Endothelial cell of umbilical vein (primary cell): ENCODE data around the gene RAB25. TPM values are rescaled to one million over a fixed set of nuclear protein-coding genes. Genes with fewer than 3 reads are reported as not detected.

Experiments used
- BruUV-seq: library from RNA; stranded (reverse); fragments of 400-500 nt; replicated peaks from 2 replicates; lab custom pipeline; 2021; lab: Mats Ljungman, UMichigan
- CTCF ChIA-PET: fragments of 300-600, 350-600 bp; sonication (Branson Sonifier 250); formaldehyde crosslinking; loops from one replicate; lab custom pipeline; 2021; ENCODE audit warnings: antibody characterized with exemption, inconsistent platforms; lab: Charles Lee
- POLR2A ChIA-PET: fragments of 300-600, 350-600 bp; sonication (Branson Sonifier 250); formaldehyde crosslinking; loops from one replicate; lab custom pipeline; 2021; ENCODE audit warnings: antibody characterized with exemption, inconsistent platforms; lab: Charles Lee
- DNase-seq: peaks from one replicate; pipeline ENCODE4 v3.0.0-alpha.2; 2011; ENCODE audit warnings: low read depth, low spot score
- FAIRE-seq: peaks from 2 replicates; lab custom pipeline; 2011; peaks lifted over from hg19 to GRCh38; lab: Jason Lieb, UNC
- H2AFZ ChIP-seq: 2 replicates; pipeline ENCODE4 v1.6.0; 2012; ENCODE audit warnings: low read depth, low read length, control low read depth, inconsistent platforms
- H3K27ac ChIP-seq: 2 replicates; pipeline ENCODE4 v1.5.1; 2011; ENCODE audit warnings: low read depth, mild to moderate bottlenecking, control low read depth, low read length, moderate library complexity; ENCODE audit not compliant: insufficient read depth
- H3K27me3 ChIP-seq, 2 experiments: 2 replicates each; pipeline versions ENCODE4 v1.6.0 to v1.6.1; 2011; ENCODE audit warnings: low read length in 2 of 2, mixed read lengths in 1 of 2; ENCODE audit not compliant: control insufficient read depth in 2 of 2, insufficient read depth in 2 of 2
- H3K36me3 ChIP-seq, 2 experiments: 2 replicates in 1 of 2; 3 replicates in 1 of 2; pipeline ENCODE4 v1.5.1; 2011; ENCODE audit warnings: low read length in 2 of 2, mild to moderate bottlenecking in 1 of 2, moderate library complexity in 1 of 2; ENCODE audit not compliant: control insufficient read depth in 2 of 2, insufficient read depth in 2 of 2; ENCODE audit errors: extremely low read depth in 1 of 2
- H3K4me1 ChIP-seq: 3 replicates; pipeline ENCODE4 v1.5.1; 2011; ENCODE audit warnings: mild to moderate bottlenecking, low read length; ENCODE audit not compliant: control insufficient read depth, insufficient read depth; ENCODE audit errors: extremely low read depth
- H3K4me2 ChIP-seq: 2 replicates; pipeline ENCODE4 v1.6.1; 2011; ENCODE audit warnings: low read length, control low read depth, mixed read lengths; ENCODE audit not compliant: insufficient read depth
- H3K4me3 ChIP-seq, 3 experiments: fragments of 200-600 bp in 1 of 3; sonication (generic), shearing (Covaris generic) in 1 of 3; replicated peaks in 1 of 3; 2 replicates each; pipeline ENCODE4 v1.5.1; 2011 to 2016; ENCODE audit warnings: control low read depth in 3 of 3, low read length in 3 of 3, mild to moderate bottlenecking in 2 of 3, inconsistent platforms in 1 of 3, low read depth in 1 of 3, moderate library complexity in 1 of 3; ENCODE audit not compliant: insufficient read depth in 1 of 3
- H3K79me2 ChIP-seq: 2 replicates; pipeline ENCODE4 v1.6.0; 2012; ENCODE audit warnings: low read length, inconsistent platforms; ENCODE audit not compliant: control insufficient read depth, insufficient read depth
- H3K9ac ChIP-seq: replicated peaks from 2 replicates; pipeline ENCODE3; 2011; ENCODE audit warnings: low read length, control low read depth; ENCODE audit not compliant: insufficient read depth; ENCODE audit errors: extremely low read depth
- H3K9me1 ChIP-seq: replicated peaks from 3 replicates; pipeline ENCODE4 v1.6.0; 2011; ENCODE audit warnings: mild to moderate bottlenecking, low read length; ENCODE audit not compliant: control insufficient read depth, insufficient read depth; ENCODE audit errors: extremely low read depth
- H3K9me3 ChIP-seq: replicated peaks from 2 replicates; pipeline ENCODE4 v1.5.1; 2012; ENCODE audit warnings: low read length, inconsistent platforms; ENCODE audit not compliant: control insufficient read depth, insufficient read depth
- H4K20me1 ChIP-seq: replicated peaks from 2 replicates; pipeline ENCODE3; 2011; ENCODE audit warnings: mild to moderate bottlenecking, low read length; ENCODE audit not compliant: control insufficient read depth, insufficient read depth; ENCODE audit errors: extremely low read depth
- CTCF ChIP-seq, 2 donors: IDR thresholded peaks; 1 replicate in 1 of 2; 2 replicates in 1 of 2; pipeline ENCODE4 v1.5.1; 2011; ENCODE audit warnings: low read length in 2 of 2, mild to moderate bottlenecking in 2 of 2, moderate library complexity in 2 of 2, control low read depth in 1 of 2, inconsistent platforms in 1 of 2, low read depth in 1 of 2; ENCODE audit not compliant: insufficient read depth in 1 of 2; ENCODE audit errors: extremely low read depth in 1 of 2
- EZH2 ChIP-seq: IDR thresholded peaks from 2 replicates; pipeline ENCODE4 v1.6.1; 2012; ENCODE audit warnings: borderline replicate concordance, low read depth, mild to moderate bottlenecking, moderate library complexity, low read length, inconsistent platforms; ENCODE audit not compliant: severe bottlenecking
- FOS ChIP-seq: IDR thresholded peaks from 2 replicates; pipeline ENCODE4 v1.6.1; 2011; ENCODE audit warnings: mild to moderate bottlenecking, low read length, moderate library complexity, borderline replicate concordance; ENCODE audit not compliant: insufficient read depth
- GATA2 ChIP-seq: IDR thresholded peaks from 2 replicates; pipeline ENCODE4 v1.7.0; 2011; ENCODE audit warnings: low read depth, mild to moderate bottlenecking, moderate library complexity, mixed read lengths, low read length; ENCODE audit not compliant: insufficient read length, insufficient read depth
- JUN ChIP-seq: IDR thresholded peaks from 2 replicates; pipeline ENCODE4 v1.6.1; 2011; ENCODE audit warnings: borderline replicate concordance, low read depth; ENCODE audit not compliant: insufficient read length, insufficient read depth
- MAX ChIP-seq: IDR thresholded peaks from 2 replicates; pipeline ENCODE4 v1.6.1; 2011; ENCODE audit not compliant: insufficient read depth, insufficient read length
- MYC ChIP-seq: IDR thresholded peaks from one replicate; pipeline ENCODE4 v1.6.1; 2011; ENCODE audit warnings: mild to moderate bottlenecking, low read depth, low read length
- POLR2A ChIP-seq: IDR thresholded peaks from 2 replicates; pipeline ENCODE4 v1.6.1; 2012; ENCODE audit warnings: low read depth, mild to moderate bottlenecking, control low read depth, low read length
- POLR2AphosphoS5 ChIP-seq: IDR thresholded peaks from 2 replicates; pipeline ENCODE4 v1.6.1; 2012; ENCODE audit warnings: low read depth, mild to moderate bottlenecking, control low read depth, low read length, moderate library complexity; ENCODE audit not compliant: insufficient read depth
- dilution Hi-C: fragments of 300-500 bp; cut with MboI; formaldehyde crosslinking; loops from one replicate; pipeline ENCODE4 v1.15.0; 2019; ENCODE audit warnings: low sequenced_read_pairs; ENCODE audit not compliant: extremely low pct_ligation_motif_present
- intact Hi-C: fragments of 100-400 bp; cut with micrococcal nuclease; formaldehyde crosslinking; loops from one replicate; pipeline ENCODE4 v1.10.0; 2022
- polyA plus RNA-seq, 4 experiments: library from polyadenylated mRNA; depleted of rRNA in 3 of 4; stranded (reverse) in 3 of 4; unstranded in 1 of 4; fragments of >200 nt; gene quantifications; 2 replicates each; pipeline versions ENCODE4 v1.2.1 to v1.2.3, GENCODE V29; 2011 to 2012; ENCODE audit warnings: missing spikeins in 1 of 4
- total RNA-seq: library from RNA; stranded (reverse); gene quantifications from 2 replicates; pipeline ENCODE4 v1.2.3, GENCODE V29; 2021

Gene RAB25
- total and polyA plus RNA-seq, 2 donors (not counting 3 experiments of a cell fraction or from before 2014, with no cell fraction given) = not detected

- Histone ChIP-seq H3K9me1 (no peaks in the 10 kb centered on the region), H3K9ac (no peak overlapping the region), H3K4me1 (peaks cover 10% of the 10 kb centered on the region), H3K27me3 (no peaks in the 10 kb centered on the region), H3K4me3 (no peak overlapping the region), H2AFZ (no peak overlapping the region), H3K27ac (no peak overlapping the region), H3K9me3 (no peaks in the 10 kb centered on the region), H3K4me2 (no peak overlapping the region), H3K79me2 (peaks cover 25% of the 10 kb centered on the region), H4K20me1 (no peaks in the 10 kb centered on the region), H3K36me3 (peaks cover 3 to 7% of the 10 kb centered on the region in 2 experiments)
- no peak for DNase-seq
- ChIA-PET CTCF (interaction anchor here (0.9 kb wide), 1 partner anchor 45 kb away, joined by 6 read pairs; no protein-coding TSS in a partner anchor), POLR2A (no interaction called here)
- intact Hi-C loops (loop anchor here (1.0 kb wide), 1 partner anchor 32 kb away; the partner anchor contains the start of gene LAMTOR2), dilution Hi-C loops (no loop called here)
- TF ChIP-seq JUN = no peak
- no peak for FAIRE-seq
- no TSS peak for BruUV-seq
Measured at GRCh38 chr1:156021954-156022353, 39.0 kb upstream of the RAB25 start.

- Histone ChIP-seq H3K9me1 (no peaks in the 10 kb centered on the region), H3K4me2 (no peak overlapping the region), H3K4me3 (no peak overlapping the region), H3K9me3 (no peaks in the 10 kb centered on the region), H3K27me3 (no peaks in the 10 kb centered on the region), H3K36me3 (no peaks in the 10 kb centered on the region), H3K4me1 (peaks cover 5% of the 10 kb centered on the region), H3K9ac (no peak overlapping the region), H3K79me2 (peaks cover 7% of the 10 kb centered on the region), H4K20me1 (no peaks in the 10 kb centered on the region), H2AFZ (no peak overlapping the region), H3K27ac (no peak overlapping the region)
- dilution Hi-C loops = no loop called here
- no TSS peak for BruUV-seq
- intact Hi-C loops = no loop called here
- no peak for DNase-seq
- ChIA-PET CTCF (interaction anchor here (1.0 to 2.6 kb wide), 5 partner anchors 13 to 45 kb away, joined by 3 to 92 read pairs (median 6); no protein-coding TSS in a partner anchor), POLR2A (no interaction called here)
- no peak for TF ChIP-seq POLR2AphosphoS5
- no peak for TF ChIP-seq EZH2
- TF ChIP-seq MAX = no peak
- no peak for TF ChIP-seq CTCF (IDR thresholded peaks at IDR 0.05; ENCODE audit: extremely low read depth in 1 of 2, insufficient read depth in 1 of 2, low read depth in 1 of 2, low read length in 2 of 2)
- TF ChIP-seq MYC = no peak
- no peak for TF ChIP-seq POLR2A
- no peak for TF ChIP-seq GATA2
- TF ChIP-seq JUN = no peak
- TF ChIP-seq FOS = no peak
- FAIRE-seq = no peak
Measured at GRCh38 chr1:156024801-156025200, 36.2 kb upstream of the RAB25 start.
